RWPE1 (cell line): Measurements from ENCODE around the gene YBEY.
"Not testable (repeated sequence)": the region's sequence is repeated elsewhere in the genome, so short reads cannot be mapped to it uniquely, and the experiment has no call there.

Experiments
- CTCF ChIA-PET: fragments of 350-600 bp; sonication (Branson Sonifier 250); formaldehyde crosslinking; extraction: SDS; loops from one replicate; lab custom pipeline; 2021; lab: Yijun Ruan, JAX
- POLR2A ChIA-PET: fragments of 400-600 bp; formaldehyde crosslinking; extraction: SDS; loops from one replicate; lab custom pipeline; 2020; ENCODE audit warnings: antibody characterized with exemption; ENCODE audit not compliant: low non-redundant PET; lab: Yijun Ruan, JAX
- DNase-seq: peaks from one replicate; pipeline ENCODE4 v3.0.0; 2012; ENCODE audit warnings: low spot score
- H3K27ac ChIP-seq: fragments of 450-650 bp; 2 replicates; pipeline ENCODE4 v1.5.1; 2017
- TF ChIP-seq, protein P1 (sequence below): fragments of 450-650 bp; conservative IDR thresholded peaks from 2 replicates; pipeline ENCODE4 v1.5.1; 2017; ENCODE audit warnings: low read depth, mild to moderate bottlenecking

YBEY gene

DNA sequence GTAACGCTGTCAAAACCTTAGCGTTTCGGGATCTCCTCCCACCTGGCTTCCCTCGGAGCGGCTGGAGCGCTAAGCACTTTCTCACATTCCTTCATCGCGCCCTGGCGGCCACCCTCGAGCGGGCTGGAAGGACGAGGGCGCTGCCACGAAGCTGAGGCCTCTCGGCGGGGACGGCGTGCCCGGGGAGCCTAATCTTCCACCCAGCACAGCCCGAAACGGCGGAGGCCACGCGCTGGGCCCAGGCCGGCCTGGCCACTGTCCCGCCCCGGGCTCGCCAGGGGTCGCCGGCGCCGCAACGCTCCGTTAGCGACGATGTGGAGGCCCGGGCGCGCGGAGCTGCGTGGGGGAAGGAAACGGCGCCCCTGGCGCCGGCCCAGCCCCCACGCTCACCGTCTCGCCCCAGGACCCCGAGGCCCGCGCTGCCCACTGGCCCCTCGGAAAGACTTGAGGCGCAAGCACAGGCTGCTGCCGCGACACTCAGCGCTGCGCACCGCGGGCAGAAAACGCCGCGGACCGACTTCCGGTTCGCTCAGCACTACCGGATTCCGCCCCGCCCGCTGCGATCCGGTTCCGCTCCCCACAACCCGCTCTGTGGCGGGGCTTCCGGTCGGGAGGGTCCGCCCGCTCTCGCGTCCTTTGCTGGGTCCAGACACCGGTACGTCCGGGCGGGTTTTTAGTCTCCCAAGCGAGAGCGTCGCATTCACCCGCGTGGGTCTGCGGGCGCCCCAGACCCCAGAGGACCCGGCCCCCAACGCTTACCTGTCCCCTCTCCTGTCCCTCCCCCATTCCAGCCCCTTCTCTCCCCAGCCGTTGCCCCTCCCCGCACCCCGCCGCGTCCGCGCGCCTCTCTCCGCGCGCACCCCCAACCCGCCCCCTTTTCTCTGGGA lies at the start of gene YBEY:
Gene YBEY (plus strand): TSS at position 582 of the 887 bp plus-strand sequence. CDS start 572 bp downstream, outside the sequence.
- TF ChIP-seq, protein P1, sequence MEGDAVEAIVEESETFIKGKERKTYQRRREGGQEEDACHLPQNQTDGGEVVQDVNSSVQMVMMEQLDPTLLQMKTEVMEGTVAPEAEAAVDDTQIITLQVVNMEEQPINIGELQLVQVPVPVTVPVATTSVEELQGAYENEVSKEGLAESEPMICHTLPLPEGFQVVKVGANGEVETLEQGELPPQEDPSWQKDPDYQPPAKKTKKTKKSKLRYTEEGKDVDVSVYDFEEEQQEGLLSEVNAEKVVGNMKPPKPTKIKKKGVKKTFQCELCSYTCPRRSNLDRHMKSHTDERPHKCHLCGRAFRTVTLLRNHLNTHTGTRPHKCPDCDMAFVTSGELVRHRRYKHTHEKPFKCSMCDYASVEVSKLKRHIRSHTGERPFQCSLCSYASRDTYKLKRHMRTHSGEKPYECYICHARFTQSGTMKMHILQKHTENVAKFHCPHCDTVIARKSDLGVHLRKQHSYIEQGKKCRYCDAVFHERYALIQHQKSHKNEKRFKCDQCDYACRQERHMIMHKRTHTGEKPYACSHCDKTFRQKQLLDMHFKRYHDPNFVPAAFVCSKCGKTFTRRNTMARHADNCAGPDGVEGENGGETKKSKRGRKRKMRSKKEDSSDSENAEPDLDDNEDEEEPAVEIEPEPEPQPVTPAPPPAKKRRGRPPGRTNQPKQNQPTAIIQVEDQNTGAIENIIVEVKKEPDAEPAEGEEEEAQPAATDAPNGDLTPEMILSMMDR, result peak; percentile 35
- peak; percentile 92 for DNase-seq
- H3K27ac ChIP-seq, result peak within 1 kb of the TSS; percentile 97
- ChIA-PET POLR2A (interaction anchor here (1.0 kb wide), 1 partner anchor 143 kb away, joined by 4 read pairs; no protein-coding TSS in a partner anchor), CTCF (interaction anchor here (0.6 kb wide), 1 partner anchor 37 kb away, joined by 3 read pairs; the partner anchor contains the start of gene C21orf58)

GRCh38 chr21:46237474-46237873 lies 48.7 kb upstream of the YBEY start:
- no peak for DNase-seq
- POLR2A ChIA-PET, result no interaction called here
- CTCF ChIA-PET, result no interaction called here
- no peak overlapping the region for H3K27ac ChIP-seq
- TF ChIP-seq, protein P1, result no peak

DNA sequence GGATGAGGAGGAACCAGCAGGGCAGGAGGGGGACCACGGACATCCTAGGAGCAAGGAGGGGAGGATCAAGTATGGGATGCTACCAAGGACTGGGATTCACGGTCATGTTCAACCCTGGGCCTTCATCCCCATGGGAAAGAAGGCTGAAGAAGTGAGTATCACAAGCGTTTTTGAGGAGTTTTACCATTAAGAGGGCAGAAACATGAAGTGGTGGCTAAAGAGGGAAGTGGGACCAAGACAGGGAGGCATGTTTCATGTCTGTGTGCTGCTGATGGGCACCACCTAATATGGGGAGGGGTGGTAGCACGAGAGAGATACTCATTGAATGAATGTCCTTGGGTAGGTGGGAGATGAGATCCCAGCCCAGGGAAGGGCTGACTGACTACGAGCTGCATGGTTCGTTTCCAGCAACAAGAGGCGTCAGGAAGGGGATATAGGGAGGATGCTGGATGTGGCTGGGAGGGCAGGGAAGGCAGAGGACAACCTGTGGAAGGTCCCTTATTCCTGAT lies 46.3 kb upstream of the YBEY start:
- ChIA-PET POLR2A (no interaction called here), CTCF (interaction anchor here (1.4 kb wide), 1 partner anchor 10 kb away, joined by 5 read pairs; no protein-coding TSS in a partner anchor)
- H3K27ac ChIP-seq, result peak overlapping the region; percentile 42
- TF ChIP-seq, protein P1, result no peak
- no peak for DNase-seq

- H3K27ac ChIP-seq, POLR2A ChIA-PET, DNase-seq: not testable (repeated sequence)
- CTCF ChIA-PET, result interaction anchor here (0.7 to 1.6 kb wide), 3 partner anchors 9 to 98 kb away, joined by 3 read pairs; no protein-coding TSS in a partner anchor
Measured at GRCh38 chr21:46241577-46241976, 44.6 kb upstream of the YBEY start.

DNA sequence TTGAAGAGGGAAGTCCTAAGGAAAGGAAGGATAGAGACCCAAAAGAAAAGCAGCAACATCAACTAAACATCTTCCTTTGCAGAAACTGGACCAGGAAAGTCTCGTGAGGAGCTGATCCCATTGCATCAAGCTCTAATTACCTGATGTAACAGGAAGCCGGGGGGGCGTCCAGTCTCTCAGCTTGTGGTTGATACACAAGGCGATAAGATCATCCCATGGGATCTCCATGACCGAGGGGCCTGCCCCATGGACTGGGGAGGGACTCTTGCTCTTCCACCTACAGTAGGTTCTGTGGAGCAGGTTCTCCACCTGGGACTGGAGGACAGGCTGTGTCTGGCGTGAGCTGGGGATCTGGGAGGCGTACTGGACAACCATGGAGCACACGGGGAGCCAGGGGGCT lies 42.8 kb upstream of the YBEY start:
- TF ChIP-seq, protein P1, result no peak
- DNase-seq, result no peak
- POLR2A ChIA-PET, result no interaction called here
- CTCF ChIA-PET, result interaction anchor here (0.5 to 0.7 kb wide), 2 partner anchors 84 to 168 kb away, joined by 3 read pairs; no protein-coding TSS in a partner anchor
- H3K27ac ChIP-seq, result no peak overlapping the region

- POLR2A ChIA-PET, result no interaction called here
Measured at GRCh38 chr21:46243960-46244361, 42.2 kb upstream of the YBEY start.

More at GRCh38 chr21:46243960-46244361, 42.2 kb upstream of the YBEY start:
- H3K27ac ChIP-seq, result peak overlapping the region; percentile 29
- TF ChIP-seq, protein P1, result no peak
- CTCF ChIA-PET, result interaction anchor here (0.5 kb wide), 1 partner anchor 85 kb away, joined by 3 read pairs; no protein-coding TSS in a partner anchor
- no peak for DNase-seq
